Stimulated activated CD4-positive, alpha-beta T cell treated with anti-CD3 and anti-CD28 coated beads, Interleukin-2, amount 100 ng/mL, for 4 hours (primary cell): Measurements from ENCODE around the gene FBXL13.
"Not testable (repeated sequence)": the region's sequence is repeated elsewhere in the genome, so short reads cannot be mapped to it uniquely, and the experiment has no call there.

Experiments
- DNase-seq: peaks from one replicate; pipeline ENCODE4 v3.0.0-alpha.2; 2020; ENCODE audit warnings: low read depth

The FBXL13 gene

DNA sequence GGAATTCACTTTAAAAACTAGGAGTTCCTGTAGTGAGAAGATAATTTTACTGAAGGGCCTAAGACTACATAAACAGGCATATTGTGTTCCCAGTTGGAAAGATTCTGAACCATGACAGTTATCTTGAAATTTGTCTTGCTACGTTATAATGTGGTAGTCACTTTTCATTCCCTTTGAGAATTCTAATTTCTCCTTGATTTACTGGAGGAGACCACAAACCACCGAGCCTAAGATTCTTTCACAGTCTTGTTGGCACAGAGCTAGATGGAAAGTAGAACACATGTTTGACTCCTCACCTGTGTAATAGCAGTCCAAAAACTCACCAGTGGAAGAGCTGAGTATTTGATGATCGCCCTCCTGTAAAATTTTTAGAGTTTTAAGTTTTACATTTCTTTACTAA, 5.2 kb upstream of the FBXL13 start:
- no peak for DNase-seq

DNA sequence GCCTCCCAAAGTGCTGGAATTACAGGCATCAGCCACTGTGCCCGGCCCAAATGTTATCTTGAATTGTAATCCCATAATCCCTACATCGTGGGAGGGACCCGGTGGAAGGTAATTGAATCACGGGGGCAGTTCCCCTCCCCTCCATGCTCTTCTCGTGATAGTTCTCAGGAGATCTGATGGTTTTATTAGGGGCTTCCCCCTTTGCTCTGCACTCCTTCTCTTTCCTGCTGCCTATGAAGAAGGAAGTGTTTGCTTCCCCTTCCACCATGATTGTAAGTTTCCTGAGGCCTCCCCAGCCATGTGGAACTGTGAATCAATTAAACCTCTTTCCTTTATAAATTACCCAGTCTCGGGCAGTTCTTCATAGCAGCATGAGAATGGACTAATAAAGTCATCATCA, 3.6 kb upstream of the FBXL13 start:
- DNase-seq, result not testable (repeated sequence)

DNA sequence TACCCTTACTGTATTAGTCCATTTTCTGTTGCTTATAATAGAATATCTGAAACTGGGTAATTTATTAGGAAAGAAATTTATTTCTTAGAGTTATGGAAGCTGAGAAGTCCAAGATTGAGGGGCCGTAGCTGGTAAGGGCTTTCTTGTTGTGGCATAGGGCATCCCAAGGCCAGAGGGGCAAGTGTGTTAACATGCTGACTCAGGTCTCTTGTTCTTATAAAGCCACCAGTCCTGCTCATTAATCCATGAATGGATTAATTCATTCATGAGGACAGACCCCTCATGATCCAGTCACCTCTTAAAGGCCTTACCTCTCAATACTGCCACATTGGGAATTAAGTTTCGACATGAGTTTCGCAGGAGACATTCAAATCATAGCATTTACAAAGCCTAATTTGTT, 2.7 kb upstream of the FBXL13 start:
- DNase-seq, result no peak

DNA sequence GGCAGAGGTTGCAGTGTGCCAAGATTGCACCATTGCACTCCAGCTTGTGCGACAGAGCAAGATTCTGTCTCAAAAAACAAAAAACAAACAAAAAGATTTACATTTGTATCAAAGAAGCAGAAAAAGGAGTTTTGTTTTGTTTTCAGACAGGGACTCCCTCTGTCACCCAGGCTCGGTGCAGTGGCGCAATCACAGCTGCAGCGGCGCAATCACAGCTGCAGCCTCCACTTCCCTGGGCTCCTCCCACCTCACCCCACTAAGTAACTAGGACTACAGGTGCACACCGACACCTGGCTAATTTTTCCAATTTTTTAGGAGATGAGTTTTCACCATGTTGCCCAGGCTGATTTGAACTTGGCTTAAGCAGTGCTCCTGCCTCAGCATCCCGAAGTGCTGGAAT, 2.2 kb upstream of the FBXL13 start:
- DNase-seq, result no peak

DNA sequence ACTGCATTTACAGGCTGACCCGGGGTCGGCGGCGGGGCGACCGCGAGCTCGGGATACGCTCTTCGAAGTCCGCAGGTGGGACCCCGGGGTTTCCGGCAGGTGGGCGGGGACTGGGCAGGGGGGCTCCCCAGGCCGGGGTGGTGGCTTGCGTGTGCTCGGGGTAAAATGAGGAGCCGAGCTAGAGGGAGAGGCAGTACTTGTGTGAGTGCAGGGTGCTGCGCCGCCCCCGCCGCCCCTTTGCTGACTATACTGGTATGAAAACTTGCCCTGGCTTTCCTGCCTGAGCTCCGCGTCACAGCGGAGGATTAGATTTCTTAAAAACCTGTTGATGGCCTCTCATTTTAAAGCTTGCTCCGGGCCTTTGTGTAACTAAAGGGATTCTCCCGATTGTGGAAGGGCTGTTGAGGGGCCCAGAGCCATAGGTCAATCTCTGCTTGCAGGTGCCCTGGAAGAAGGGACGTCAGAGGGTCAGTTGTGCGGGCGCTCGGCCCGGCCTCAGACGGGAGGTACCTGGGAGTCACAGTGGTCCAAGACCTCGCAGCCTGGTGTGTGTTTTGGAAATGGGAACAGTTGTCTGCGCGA, 832 bp upstream of the FBXL13 start:
- DNase-seq, result peak; percentile 82

DNA sequence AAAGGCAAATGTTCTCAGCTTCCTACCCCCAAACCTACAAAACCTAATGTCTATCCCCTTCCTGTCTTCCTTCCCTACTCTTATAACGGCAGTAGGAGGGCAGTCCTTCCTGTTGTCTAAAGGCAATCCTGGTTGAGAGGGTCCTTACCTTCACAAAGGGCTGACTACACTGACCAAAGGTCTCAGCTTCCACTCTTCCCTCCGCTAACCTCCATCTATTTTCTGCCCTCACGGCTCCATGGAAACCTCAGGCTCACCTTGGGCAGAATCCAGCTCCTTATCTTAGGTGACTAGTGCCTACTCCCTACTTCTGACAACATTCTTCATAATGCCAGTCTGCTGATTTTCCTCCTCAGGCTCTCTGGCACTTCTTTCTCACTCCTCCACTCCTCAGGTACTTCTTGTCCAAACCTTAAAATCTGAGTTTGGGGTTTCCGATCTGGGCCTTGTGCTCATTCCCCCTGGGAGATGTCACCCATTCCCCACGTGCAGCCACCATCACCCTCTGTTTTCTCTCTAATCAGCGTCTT, 542 bp downstream of the FBXL13 start:
- no peak for DNase-seq

DNA sequence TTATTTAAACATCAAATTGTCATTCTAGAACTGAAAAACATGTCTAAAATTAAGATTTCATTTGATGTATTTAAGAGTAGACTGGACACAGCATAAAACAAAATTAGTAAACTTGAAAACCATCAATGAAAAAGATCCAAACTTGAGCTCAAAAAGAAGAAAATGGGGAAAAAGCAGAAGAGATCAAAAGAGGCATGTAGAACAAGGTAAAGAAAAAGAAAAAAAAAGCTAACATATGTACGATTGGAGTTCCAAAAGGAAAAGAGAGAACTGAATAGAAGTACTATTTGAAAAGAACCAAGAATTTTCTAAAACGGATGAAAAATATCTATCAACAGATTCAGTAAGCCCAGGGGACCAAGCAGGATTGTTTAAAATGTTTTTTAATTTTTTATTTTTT, 3.6 kb downstream of the FBXL13 start:
- no peak for DNase-seq

DNA sequence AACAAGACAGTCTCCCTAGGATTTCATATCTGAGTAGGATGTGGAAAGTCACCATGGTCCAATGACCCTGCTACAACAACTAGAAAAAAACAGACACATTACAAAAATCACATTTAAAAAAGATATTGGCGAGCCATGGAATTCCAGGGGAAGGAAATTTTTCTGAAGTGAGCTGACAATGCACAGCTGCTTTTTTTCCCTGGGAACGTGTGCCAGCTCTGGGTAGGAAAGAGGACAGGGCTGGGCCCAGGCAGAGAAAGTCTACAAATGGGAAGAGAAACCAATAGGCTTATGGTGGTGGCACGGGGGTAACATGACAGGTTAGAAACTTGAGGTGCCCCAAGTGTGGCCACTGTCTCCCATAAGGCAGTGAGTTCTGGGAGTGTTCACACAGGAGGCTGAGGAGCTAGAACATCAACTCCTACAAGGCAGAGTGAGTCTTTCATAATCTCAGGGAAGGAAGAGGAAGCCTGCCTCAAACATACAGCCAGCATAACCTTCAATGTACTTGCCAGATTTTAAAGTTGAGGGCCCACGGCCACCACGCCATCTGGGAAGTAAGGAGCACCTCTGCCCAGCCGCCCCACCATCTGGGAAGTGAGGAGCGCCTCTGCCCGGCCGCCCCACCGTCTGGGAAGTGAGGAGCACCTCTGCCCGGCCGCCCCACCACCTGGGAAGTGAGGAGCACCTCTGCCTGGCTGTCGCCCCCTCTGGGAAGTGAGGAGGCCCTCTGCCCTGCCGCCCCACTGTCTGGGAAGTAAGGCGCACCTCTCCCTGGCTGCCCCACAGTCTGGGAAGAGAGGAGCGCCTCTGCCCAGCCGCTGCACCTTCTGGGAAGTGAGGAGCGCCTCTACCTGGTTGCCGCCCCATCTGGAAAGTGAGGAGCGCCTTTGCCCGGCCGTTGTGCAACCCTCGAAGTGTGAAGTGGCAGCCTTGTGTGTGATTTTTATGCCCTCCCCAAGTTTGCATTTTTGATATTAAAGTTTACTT, 5.9 kb downstream of the FBXL13 start:
- no peak for DNase-seq

DNA sequence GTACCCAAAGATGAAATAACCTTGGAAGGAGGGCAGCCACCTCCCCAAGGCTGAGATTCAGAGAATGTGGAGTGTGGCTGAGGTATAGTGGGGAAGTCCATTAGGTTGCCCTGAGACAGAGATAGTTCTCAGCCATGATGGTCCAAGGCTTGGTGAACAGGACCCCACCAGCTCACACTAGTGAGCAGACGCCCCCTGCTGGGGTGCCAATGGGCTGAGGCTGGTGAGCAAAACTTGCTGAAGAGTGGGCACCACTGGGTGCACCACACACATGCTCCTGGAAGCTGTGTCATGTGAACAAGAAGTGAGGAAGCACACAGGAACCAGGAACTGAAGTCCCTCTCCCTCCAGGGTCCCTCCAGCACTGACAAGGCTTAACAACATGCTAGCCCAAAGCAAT, 8.9 kb downstream of the FBXL13 start:
- peak; percentile 30 for DNase-seq

DNA sequence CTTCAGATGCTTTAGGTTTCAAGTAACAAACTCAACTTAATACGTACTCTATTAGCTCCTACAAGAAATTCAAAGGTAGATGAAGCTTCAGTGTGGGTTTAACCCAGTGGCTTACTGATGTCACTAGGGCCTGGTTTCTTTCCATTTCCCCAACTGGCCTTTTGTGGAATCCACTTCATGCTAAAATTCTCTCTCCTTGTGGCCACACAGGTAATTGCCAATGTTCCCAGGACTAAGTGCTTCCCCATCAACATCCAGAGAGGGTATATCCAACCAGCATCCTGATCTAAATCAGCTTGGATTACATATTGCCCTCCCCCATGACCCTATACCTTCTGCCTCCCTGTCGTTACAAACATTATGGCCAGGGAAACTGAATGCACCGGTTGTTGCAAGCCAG, 10.7 kb downstream of the FBXL13 start:
- DNase-seq, result no peak

DNA sequence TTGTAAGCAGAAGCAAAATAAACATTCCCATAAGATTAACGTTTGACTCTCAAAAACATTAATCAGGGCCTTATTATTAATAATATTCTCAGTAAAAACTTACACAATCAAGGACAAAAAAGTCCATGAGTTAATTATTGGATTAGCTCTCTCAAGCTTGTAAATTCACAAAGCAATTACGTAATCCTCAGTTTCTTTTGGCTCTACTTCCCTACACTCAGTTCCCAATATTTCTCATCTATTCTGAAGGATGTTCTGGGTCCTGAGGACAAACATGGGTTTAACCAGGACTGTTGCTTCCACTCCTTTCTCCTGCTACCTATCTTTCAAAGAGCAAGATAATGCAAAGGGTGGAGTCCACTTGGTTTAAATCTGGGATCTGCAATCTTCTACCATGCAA, 15.1 kb downstream of the FBXL13 start:
- no peak for DNase-seq

DNA sequence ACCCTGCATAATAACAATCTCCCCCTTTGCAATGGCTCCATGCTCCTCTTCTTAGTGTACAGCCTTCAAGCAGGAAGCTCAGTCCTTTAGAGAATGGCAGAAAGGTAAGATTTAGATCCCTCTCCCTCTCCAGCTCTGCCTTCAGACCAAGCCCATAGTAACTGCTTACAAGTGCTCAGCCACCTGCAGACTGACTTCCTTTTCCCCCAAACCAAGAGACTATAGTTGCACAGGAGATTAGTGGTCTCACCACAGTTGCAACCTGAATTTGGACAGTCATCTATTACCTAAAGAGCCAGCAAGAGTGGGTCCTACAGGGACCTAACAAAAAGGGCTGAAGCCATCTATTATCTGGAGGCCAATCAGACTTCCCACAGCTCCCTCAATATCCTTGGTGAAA, 16.5 kb downstream of the FBXL13 start:
- no peak for DNase-seq

DNA sequence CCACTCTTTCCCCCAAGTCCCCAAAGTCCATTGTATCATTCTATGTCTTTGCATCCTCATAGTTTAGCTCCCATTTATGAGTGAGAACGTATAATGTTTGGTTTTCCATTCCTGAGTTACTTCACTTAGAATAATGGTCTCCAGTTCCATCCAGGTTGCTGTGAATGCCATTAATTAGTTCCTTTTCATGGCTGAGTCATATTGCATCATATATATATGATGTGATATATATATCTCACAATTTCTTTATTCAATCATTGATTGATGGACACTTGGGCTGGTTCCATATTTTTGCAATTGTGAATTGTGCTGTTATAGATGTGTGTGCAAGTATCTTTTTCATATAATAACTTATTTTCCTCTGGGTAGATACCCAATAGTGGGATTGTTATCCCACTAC, 18.6 kb downstream of the FBXL13 start:
- DNase-seq, result not testable (repeated sequence)

DNA sequence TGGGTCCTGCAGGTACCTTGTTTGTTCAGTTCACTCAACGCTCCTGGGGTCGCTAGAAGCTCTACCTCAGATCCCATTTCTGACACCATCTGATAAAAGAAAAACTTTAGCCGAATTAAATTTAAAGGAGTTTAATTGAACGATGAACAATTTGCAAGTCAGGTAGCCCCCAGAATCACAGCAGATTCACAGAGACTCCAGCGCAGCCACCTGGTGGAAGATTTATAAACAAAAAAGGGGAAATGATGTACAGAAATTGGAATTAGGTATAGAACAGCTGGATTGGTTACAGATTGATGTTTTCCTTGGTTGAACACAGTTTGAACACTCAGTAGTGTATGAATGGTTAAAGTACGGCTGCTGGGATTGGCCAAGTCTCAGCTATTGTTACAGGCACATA, 23.1 kb downstream of the FBXL13 start:
- DNase-seq, result no peak

DNA sequence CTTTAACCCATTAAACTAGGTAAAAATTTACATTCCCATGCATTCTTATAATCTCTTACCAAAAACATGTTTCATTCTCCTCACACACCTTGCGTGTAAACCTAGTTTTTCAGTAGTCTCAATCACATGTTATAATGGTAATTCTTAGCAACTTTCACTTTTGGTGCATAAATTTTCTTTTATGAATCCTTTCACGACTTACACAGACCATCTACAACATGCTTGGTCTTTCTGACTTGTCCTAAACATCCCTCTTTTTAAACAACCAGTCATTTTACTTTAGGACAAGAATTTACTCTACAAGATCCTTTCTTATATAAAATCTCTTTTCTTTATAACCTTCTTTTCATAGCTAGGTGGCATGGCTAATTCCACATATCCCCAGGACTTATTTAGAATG, 25.8 kb downstream of the FBXL13 start:
- DNase-seq, result no peak

DNA sequence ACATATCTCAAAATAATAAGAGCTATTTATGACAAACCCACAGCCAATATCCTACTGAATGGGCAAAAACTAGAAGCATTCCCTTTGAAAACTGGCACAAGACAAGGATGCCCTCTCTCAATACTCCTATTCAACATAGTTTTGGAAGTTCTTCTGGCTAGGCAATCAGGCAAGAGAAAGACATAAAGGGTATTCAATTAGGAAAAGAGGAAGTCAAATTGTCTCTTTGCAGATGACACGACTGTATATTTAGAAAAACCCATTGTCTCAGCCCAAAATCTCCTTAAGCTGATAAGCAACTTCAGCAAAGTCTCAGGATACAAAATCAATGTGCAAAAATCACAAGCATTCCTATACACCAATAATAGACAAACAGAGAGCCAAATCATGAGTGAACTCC, 32.8 kb downstream of the FBXL13 start:
- not testable (repeated sequence) for DNase-seq

DNA sequence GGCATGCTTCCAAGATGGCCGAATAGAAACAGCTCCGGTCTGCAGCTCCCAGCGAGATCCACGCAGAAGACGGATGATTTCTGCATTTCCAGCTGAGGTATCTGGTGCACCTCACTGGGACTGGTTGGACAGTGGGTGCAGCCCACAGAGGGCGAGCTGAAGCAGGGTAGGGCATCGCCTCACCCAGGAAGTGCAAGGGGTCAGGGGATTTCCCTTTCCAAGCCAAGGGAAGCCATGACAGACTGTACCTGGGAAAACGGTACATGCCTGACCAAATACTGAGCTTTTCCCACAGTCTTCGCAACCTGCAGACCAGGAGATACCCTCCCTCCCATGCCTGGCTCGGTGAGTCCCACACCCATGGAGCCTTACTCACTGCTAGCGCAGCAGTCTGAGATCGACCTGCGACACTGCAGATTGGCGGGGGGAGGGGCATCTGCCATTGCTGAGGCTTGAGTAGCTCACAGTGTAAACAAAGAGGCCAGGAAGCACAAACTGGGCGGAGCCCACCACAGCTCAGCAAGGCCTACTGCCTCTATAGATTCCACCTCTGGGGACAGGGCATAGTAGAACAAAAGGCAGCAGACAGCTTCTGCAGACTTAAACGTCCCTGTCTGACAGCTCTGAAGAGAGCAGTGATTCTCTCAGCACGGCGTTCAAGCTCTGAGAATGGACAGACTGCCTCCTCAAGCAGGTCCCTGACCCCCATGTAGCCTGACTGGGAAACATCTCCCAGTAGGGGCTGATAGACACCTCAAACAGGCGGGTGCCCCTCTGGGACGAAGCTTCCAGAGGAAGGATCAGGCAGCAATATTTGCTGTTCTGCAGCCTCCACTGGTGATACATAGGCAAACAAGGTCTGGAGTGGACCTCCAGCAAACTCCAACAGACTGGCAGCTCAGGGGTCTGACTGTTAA, 36.5 kb downstream of the FBXL13 start:
- not testable (repeated sequence) for DNase-seq

DNA sequence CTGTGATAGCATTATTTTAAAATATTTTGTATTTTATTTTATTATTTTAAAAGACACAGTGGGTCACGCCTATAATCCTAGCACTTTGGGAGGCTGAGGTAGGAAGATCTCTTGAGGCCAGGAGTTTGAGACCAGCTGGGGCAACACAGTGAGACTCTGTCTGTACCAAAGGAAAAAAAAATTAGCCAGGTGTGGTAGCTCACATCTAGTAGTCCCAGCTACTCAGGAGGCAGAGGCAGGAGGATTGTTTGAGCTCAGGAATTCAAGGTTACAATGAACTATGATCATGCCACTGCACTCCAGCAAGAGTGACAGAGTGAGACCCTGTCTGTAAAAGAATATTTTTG, 37.1 kb downstream of the FBXL13 start:
- no peak for DNase-seq

DNA sequence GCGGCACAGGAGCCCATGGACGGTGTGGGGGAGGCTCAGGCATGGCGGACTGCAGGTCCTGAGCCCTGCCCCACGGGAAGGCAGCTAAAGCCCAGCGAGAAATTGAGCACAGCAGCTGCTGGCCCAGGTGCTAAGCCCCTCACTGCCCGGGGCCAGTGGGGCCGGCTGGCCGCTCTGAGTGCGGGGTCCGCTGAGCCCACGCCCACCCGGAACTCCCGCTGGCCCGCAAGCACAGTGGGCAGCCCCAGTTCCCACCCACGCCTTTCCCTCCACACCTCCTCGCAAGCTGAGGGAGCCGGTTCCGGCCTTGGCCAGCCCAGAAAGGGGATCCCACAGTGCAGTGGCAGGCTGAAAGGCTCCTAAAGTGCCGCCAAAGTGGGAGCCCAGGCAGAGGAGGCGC, 40.3 kb downstream of the FBXL13 start:
- not testable (repeated sequence) for DNase-seq

DNA sequence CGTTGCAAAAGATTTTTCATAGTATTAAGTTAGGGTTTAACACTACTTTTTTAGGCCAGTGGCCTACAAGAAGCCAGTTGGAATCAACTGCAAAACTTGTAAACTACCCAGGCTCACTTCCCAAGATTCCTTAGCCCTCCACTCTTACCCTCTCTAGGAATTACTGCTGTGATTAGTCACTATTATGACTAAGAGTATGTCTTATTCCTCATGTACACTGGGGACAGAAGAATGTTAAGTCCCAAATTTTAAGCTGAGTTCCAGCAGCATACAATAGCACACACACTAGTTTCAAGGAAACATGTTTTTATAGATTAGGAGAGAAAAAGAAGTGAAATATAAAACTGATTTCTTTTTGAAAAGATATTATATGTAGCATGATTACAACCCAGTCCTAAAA, 42.8 kb downstream of the FBXL13 start:
- no peak for DNase-seq

DNA sequence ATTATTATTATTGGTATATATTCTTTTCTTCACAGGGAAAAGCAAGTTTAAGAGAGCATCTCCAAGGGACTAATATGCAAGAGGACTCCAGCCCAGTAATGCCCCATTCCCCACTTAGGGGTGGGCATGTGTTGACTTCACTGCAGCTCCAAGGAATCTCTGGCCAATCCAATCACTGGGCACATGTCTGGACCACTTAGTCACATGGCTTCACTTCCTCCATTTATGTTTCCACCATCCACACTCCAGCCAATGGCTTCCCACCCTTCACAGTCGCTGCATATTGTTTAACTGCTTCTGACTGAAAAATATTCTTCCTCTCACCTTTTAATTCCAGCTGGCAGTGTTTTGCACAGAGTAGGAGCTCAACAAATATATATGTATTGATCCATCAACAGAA, 43.6 kb downstream of the FBXL13 start:
- DNase-seq, result no peak

DNA sequence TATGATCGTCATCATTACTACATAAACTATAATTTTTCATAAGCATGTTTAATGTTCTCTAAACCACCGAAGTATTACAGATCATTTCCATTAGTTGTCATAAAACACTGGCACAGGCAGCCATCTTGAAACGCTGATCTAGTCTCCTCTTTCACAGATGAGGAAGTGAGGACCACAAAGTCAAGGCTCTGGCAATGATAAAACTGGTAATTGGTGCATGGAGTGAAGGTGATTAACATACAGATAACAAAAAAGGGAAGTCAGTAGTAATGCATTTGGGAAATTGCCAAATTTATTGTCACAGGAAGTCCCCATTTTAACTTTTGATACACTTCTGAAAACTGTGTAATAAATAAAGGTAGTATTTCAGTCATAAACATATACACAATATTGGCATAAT, 49.3 kb downstream of the FBXL13 start:
- no peak for DNase-seq
